Activated CD8-positive, alpha-beta memory T cell treated with anti-CD3 and anti-CD28 coated beads for 36 hours (primary cell): Measurements from ENCODE around the gene FBXO45. TPM values are rescaled to one million over a fixed set of nuclear protein-coding genes. Genes with fewer than 3 reads are reported as not detected.
"Not testable (repeated sequence)": the region's sequence is repeated elsewhere in the genome, so short reads cannot be mapped to it uniquely, and the experiment has no call there.

Source experiments
- CTCF ChIA-PET: fragments of 350-600 bp; sonication (Branson Sonifier 250); formaldehyde crosslinking; loops from one replicate; lab custom pipeline; 2021; ENCODE audit warnings: antibody characterized with exemption; lab: Charles Lee
- POLR2A ChIA-PET: fragments of 350-600 bp; sonication (Branson Sonifier 250); formaldehyde crosslinking; loops from one replicate; lab custom pipeline; 2021; ENCODE audit warnings: antibody characterized with exemption; lab: Charles Lee
- total RNA-seq, 2 experiments: library from RNA; stranded (reverse); gene quantifications; one replicate each; pipeline ENCODE4 v1.2.3, GENCODE V29; 2021

The FBXO45 gene
- total RNA-seq, 2 experiments from 2014 or later: 28.5 to 28.9 TPM

DNA sequence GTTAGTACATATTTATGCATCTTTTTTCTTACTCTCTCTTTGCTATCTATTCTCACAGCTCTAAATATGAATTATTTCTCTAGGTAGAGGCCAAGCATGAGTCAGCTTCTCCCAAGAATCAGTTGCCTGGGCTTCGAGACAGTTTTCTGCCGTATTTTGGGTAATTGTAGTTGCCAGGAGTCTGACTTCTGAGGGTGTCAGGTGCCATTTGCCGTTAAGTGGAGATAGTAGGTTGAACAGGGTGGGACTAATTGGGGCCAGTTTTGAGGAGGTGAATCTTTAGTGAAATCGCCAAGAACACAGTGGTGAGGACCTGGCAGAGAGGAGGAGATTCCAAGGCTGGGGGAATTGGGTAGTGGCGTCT lies 63.2 kb downstream of the FBXO45 start:
- ChIA-PET POLR2A (interaction anchor here (2.2 kb wide), 1 partner anchor 9 kb away, joined by 10 read pairs; no protein-coding TSS in a partner anchor), CTCF (interaction anchor here (1.4 to 2.6 kb wide), 2 partner anchors 22 to 108 kb away, joined by 3 to 6 read pairs; partner anchors contain the start of gene PAK2)

DNA sequence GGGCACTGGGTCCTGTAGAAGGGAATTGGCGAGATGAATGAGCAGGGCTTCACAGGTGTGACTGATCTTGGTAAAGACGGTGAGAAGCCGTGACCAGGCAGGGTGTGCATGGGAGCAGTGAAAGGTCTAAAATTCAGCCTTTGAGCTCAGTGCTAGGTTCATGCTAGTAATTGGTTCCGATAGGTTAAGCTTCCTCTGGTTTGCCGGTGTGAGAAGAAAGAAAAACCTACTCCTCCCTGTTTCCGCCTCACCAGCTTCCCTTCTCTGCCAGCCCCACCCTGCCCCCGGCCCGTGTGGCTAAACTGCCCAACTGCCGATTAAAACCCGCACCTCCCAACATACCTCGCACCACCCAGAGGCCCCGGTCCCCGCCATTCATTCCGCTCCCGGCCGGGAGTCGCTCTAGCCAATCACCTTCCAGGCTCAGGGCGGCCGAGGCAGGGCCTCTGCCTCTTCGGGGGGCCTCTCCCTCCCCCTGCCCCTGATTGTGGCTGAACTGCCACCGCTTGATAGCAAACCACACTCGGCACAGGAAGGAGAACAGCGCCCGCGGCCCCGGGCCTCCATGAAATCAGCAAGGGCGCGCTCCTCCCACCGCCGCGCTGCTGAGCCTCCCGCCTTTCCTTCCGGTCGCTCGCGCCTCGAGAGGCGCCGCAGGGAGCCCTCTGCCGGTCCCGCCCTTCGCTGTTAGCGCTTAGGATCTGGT lies 63.7 kb downstream of the FBXO45 start:
- ChIA-PET POLR2A (interaction anchor here (2.2 kb wide), 1 partner anchor 9 kb away, joined by 10 read pairs; no protein-coding TSS in a partner anchor), CTCF (interaction anchor here (0.6 to 1.4 kb wide), 2 partner anchors 10 to 108 kb away, joined by 3 read pairs; partner anchors contain the start of gene PAK2)

DNA sequence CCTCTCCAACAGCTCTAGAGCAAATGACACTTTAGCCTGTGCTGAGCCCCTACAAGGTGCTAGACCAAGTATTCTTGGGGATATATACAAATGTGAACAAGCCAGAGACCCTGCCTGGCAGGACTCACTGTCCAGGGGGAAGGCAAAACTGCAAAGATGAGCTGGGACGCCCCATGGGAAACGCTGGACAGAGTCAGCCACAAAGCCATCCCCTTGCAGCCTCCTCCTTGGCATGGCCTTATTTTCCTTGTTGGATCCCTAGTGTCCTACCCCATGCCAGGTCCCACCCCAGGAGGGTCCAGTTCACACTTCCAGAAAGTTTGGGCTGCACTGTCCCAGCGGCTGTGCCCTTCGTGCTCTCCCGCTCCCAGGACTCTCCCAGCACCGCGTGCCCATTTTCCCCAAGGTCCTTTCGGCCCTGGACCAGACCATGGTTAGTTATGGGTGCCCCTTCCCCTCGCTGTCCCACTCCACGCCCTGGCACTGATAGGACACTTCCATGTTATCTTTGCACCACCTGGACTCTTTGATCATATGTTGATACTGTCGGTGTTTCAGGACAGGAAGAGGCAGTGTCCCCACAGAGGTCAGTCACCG lies 65.2 kb downstream of the FBXO45 start:
- ChIA-PET POLR2A (interaction anchor here (0.8 kb wide), 1 partner anchor 150 kb away, joined by 4 read pairs; no protein-coding TSS in a partner anchor), CTCF (interaction anchor here (0.9 kb wide), 1 partner anchor 25 kb away, joined by 3 read pairs; no protein-coding TSS in a partner anchor)

- ChIA-PET CTCF (interaction anchor here (0.9 kb wide), 1 partner anchor 25 kb away, joined by 3 read pairs; no protein-coding TSS in a partner anchor), POLR2A (no interaction called here)
Measured at GRCh38 chr3:196634224-196634623, 65.8 kb downstream of the FBXO45 start.

GRCh38 chr3:196634829-196635228 lies 66.4 kb downstream of the FBXO45 start:
- POLR2A ChIA-PET: no interaction called here
- CTCF ChIA-PET: no interaction called here

DNA sequence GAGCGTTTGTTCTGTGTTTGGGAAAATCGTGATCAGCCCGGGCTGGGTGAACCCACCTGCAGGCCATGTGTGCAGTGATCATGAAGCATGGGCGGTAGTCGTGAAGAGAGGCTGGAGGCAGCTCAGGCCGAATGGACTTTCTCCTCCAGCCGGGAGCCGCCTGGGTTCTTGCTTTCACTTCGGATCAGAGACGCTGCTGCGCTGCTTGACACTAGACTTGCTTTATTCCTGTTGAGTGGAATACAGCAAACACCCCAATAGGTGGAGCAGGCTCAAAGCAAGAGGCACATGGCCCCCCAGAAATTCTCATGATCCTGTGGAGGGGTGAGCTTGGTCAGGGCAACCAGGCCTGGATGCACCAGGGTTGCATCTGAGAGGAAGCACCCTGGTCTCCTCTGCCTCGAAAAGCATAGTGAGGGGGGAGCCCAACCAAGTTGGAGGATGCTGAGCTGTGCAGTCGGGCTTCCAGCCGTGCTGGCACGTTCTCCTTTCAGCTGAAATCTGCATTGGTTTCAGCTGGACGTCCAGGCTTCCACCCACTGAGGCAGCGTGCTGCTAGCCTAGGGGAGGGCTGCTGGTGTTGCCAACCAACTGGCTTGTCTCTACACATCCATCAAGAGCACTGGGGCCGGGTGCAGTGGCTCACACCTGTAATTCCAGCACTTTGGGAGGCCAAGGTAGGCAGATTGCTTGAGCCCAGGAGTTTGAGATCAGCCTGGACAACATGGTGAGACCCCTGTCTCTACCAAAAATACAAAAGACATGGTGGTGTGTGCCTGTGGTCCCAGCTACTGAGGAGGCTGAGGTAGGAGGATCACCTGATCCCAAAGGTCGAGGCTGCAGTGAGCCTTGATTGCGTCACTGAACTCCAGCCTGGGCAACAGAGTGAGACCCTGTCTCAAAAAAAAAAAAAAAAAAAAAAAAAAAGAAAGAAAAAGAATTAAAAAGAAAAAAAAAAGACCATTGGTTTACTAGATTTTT lies 68.2 kb downstream of the FBXO45 start:
- ChIA-PET POLR2A (interaction anchor here (0.6 kb wide), 1 partner anchor 230 kb away, joined by 3 read pairs; no protein-coding TSS in a partner anchor), CTCF (interaction anchor here (0.8 to 2.5 kb wide), 2 partner anchors 22 to 27 kb away, joined by 3 to 7 read pairs; no protein-coding TSS in a partner anchor)

GRCh38 chr3:196637941-196638340 lies 69.5 kb downstream of the FBXO45 start:
- CTCF ChIA-PET: interaction anchor here (0.8 to 2.5 kb wide), 2 partner anchors 23 to 28 kb away, joined by 3 to 7 read pairs; no protein-coding TSS in a partner anchor
- POLR2A ChIA-PET: not testable (repeated sequence)

Other genes starting within 250 kb of the FBXO45 start
- gene TM4SF19, start 230.3 kb upstream of the FBXO45 start, total RNA-seq: not detected
- gene UBXN7, start 136.2 kb upstream of the FBXO45 start, total RNA-seq: 10 to 100 TPM; 51.1 to 63.0 TPM
- gene RNF168, start 64.9 kb upstream of the FBXO45 start, total RNA-seq: 10 to 100 TPM; 23.4 to 23.5 TPM
- not detected for gene SMCO1, start 53.3 kb upstream of the FBXO45 start, total RNA-seq
- 10 to 100 TPM; 24.4 to 30.3 TPM for gene WDR53, start 106 bp upstream of the FBXO45 start, total RNA-seq
- gene NRROS, start 71.0 kb downstream of the FBXO45 start, total RNA-seq: 10 to 100 TPM; 21.9 to 23.6 TPM
- gene CEP19, start 143.6 kb downstream of the FBXO45 start, total RNA-seq: 1 to 10 TPM; 4.8 to 5.4 TPM
- 10 to 100 TPM; 43.5 to 47.8 TPM for gene PIGX, start 143.7 kb downstream of the FBXO45 start, total RNA-seq
- gene PAK2, start 171.2 kb downstream of the FBXO45 start, total RNA-seq: 10 to 100 TPM; 73.8 to 78.4 TPM